NCI-H748 (cell line): ENCODE data around the gene RABGAP1.

ENCODE experiments used
- DNase-seq: peaks from one replicate; lab custom pipeline; 2025; ENCODE audit not compliant: unreplicated experiment; lab: John Stamatoyannopoulos, UW

RABGAP1 gene

GRCh38 chr9:123150708-123151503 lies 210.1 kb downstream of the RABGAP1 start:
- DNase-seq, result no peak
